GM19193 (cell line): Measurements from ENCODE around the gene ANXA2.

Source experiments
- POLR2A ChIP-seq: IDR thresholded peaks from 4 replicates; pipeline ENCODE4 v1.6.1; 2011; ENCODE audit not compliant: insufficient read depth, insufficient read length; ENCODE audit errors: extremely low read depth

ANXA2 gene

DNA sequence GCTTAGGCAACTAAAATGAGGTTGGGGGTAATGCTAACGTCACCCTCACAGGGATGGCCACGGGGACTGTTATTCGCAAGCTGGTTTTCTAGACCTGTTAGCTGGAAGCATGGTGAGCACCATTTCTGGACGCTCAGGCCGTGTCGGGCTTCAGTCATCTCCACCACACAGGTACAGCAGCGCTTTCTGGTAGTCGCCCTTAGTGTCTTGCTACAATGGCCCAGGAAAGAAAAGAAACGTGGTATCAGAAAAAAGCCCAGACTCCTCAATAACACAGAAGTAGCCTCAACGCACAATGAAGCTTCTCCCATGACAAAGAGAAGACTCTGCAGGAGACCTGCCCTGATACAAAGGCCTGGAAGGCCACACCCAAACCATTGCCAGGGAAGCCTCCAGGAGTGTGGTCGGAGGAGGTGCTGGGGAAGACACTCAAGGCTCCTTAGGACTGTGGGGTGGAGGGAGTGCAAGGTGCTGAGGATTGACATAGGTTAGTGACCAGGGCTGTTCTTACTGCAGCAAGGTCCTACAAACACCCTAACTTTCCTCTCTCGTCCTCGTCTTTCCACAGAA lies 50.2 kb downstream of the ANXA2 start:
- no peak for TF ChIP-seq POLR2A

DNA sequence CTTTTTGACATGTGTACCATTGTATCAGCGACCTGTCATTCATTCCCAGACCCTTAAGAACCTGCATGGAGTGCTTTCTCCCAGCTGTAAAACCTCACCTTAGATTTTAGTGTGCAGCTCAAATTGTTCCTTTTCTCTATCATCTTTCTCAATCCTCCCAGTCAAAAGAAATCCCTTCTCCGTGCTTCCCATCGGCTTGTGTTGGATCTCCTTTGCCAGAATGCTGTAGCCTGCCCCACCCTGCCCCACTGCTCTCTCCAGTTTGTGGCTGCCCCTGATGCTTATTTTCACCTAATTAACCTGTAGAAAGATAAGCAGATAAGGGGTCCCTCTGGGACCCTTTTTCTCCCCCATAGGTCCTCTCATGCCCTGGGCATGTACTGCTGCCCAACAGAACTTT lies 51.1 kb downstream of the ANXA2 start:
- TF ChIP-seq POLR2A, result no peak

DNA sequence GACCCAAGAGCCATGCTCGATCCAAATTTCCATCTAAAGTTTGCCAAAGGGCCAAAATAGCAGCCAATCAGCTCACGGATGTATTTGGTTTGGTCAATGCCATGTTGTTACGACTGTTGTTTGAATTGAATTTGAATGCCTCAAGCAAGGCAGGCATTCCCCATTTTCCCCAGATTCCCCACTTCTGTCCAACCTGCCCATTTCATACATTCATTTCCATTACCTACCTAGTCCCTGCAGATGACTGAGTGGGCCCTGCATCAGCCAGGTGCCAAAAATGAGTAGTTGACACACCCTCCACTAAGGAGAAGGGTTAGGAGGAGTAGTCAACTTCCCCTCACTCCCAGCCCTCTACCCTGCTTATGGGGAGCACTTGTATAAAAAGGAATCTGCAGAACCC lies 51.7 kb downstream of the ANXA2 start:
- no peak for TF ChIP-seq POLR2A

DNA sequence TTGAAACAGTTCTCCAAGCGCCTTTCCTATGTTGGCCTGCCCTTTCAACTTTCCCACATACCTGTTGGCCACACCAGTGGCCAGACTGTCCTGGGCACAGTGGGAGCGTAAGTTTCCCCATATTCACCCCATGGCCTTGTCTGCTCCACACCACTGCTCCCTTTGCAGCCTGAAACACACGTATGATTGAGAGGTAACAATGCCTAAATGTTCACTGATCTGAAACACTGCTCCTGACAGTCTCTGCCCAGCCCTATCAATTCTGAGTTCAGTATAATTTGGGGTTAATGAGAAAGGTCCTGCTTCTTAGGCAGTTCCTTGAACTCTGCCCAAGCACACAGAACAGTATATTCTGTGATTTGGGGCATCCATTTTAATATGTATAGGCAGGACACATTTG lies 52.2 kb downstream of the ANXA2 start:
- no peak for TF ChIP-seq POLR2A

DNA sequence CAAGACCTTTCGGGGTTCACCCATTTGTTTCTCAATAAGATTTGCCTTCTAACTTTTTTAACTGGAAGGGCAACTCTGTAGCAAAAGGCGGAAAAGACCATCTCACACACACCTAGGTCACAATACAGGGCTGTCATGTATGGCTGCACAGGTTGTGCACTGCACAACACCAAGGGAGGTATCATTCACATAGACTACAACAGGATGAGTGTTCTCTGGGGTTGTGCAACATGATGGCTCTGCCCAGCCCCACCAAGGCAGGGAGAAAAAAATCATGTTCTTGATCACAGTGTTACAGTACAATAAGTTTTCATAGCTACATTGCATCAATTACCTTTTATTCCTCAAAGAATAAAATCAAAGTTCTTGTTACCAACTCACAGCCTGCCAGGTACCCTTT lies 52.8 kb downstream of the ANXA2 start:
- TF ChIP-seq POLR2A, result no peak

DNA sequence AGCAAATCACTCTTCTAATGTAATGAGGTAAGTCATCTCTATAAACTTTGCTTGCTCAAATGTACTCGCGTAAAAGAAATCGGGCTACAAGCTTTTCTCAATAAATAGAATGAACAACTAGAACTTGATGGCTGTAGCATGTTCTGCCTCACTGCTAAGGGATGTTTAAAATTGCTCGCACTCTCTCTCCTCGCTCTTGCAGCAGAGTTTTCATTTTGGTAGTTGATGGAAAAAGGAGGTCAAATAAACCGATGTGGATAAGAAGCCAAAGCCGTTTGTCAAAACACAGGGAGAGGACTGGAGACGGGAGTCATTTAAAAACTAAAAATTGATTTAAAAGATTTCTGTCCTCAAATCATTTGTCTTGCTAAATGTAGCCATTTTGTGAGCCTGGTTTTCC lies 53.3 kb downstream of the ANXA2 start:
- TF ChIP-seq POLR2A, result no peak

DNA sequence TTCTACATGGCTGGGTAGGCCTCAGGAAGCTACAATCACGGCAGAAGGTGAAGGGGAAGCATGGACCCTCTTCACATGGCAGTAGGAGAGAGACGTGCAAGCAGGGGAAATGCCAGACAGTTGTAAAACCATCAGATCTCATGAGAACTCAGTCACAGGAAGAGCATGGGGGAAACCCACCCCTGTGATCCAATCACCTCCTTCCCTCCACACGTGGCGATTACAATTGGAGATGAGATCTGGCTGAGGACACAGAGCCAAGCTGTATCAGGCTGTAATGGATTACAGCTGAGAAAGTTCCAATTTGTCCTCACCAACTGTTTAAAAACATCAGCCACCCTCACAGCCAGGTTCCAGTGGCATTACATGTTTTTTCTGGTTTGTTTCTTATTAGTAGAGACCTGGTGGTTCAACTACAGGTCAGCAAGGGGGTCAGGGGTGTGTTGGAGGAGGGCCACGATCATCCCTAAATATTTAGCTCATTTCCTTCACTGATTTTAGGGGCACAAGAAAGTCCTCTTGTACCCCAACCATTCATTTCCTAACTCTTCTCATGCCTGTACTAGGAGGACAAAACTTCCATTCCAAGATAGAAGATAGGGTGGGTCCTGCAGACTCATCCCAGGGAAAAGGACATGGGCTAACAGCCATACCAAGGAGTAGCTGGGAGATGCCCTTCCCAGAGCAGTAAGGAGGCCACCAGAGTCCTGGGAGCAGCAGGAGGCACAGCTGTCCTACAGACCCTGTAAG lies 54.4 kb downstream of the ANXA2 start:
- no peak for TF ChIP-seq POLR2A

DNA sequence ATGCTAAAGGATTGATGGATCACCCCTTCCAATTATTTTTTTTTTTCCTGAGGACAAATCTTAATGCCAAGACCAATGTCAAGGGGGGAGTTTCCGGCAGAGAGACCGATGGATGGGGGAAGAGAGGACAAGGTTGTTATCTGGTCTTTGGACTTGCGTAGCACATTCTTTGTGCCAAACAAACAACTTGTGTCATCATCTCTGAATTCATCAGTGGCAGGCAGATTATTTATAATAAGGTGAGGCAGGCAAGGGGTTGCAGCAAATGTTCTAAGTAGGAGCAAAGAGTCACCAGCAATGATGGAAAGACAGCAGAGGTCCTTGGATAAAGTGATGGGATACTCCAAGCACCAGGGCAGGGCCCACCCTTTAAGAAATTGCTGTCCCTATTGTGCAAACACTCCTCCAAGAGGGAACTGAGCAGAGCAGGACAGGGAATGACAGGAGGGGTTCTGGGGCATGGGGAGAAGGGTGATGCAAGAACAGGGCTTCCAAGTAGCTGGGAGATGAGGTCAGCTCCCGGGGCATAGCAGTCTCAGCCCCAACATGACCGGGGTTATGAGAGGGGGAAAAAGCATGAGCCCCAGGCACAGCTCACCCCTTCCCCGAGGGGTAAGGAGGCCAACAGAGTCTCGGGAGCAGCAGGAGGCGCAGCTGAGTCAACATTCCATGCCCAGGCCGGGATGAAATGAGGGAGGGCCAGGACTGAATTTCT lies 57.4 kb downstream of the ANXA2 start:
- no peak for TF ChIP-seq POLR2A

DNA sequence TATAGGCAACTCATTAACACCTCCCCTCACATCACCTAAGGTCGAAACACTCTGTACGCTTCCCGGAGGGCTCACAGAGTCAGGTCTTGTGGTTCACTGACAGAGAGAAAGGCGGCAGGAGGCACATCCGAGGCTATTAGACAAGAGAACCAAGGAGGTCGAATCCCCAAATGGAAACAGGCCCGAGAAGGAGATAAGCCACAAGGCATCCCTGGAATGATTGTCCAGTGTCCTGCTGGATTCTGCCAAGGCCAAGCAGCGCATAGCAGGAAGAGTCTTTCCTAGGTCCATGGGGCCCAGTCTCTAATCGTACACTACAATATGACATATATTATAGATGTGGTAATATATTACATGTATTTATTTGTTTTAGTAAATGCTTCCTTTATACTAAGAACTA lies 58.5 kb downstream of the ANXA2 start:
- no peak for TF ChIP-seq POLR2A

DNA sequence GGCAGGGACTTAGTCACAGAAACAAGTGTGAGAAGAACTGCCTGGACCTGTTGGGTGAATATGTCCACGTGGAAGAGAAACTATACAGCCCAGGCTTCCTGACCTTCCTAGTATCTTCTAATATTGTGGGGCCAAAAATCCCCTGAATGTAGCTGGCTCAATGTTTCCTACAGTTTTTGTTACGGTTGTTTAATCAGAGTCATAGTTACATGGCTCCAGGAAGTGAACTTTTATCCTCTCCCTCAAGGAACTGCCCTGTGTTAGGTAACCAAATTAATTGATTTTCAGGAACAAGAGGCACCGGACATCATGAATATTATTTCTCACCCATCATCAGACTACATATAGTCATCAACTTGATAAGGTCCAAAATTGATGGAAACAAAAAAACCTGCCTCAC lies 59.0 kb downstream of the ANXA2 start:
- TF ChIP-seq POLR2A, result no peak

DNA sequence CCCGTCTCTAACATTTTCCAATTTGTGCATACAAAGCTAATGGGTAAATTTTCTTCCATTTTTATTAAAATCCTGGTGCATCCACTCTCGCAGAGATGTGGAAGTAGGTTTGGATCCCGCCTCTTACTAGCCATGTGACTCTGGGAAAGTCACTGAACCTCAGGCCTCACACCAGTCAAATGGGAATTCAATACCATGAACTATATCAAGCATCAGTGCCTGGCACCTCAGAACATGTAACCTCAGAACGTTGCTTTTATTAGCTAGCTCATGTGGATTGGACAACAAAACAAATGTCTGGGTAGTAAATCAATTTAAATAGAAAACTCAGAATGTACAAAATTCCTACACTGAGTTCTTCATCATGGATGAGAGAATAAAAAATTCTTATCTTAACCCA lies 60.7 kb downstream of the ANXA2 start:
- TF ChIP-seq POLR2A, result no peak

DNA sequence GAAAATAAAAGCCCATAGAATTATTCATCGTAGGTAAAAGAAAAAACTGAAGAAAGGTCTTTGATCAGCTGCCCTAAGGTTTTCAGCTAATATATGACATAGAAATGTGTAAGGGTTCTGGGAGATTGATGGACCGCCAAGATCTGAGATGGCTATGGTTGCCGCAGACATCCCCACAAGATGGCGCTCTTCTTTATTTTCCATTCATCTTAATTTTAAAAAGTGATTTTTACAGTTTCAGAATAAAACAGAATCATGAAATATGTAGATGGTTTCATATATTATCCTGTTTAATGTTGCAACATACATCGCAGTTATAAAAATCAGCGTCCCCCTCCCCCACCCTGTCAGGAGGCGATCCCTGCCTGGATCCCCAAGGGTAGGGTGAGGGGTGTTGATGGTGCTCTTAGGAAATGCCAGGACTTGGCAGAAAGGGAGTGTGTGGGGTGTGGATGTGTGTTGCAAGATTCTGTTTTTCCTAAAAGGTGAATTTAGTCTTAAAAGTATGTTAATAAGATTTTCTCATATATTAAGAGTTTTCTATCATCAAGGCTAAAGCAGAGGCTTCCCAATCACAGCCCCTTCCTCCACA lies 68.8 kb downstream of the ANXA2 start:
- no peak for TF ChIP-seq POLR2A

DNA sequence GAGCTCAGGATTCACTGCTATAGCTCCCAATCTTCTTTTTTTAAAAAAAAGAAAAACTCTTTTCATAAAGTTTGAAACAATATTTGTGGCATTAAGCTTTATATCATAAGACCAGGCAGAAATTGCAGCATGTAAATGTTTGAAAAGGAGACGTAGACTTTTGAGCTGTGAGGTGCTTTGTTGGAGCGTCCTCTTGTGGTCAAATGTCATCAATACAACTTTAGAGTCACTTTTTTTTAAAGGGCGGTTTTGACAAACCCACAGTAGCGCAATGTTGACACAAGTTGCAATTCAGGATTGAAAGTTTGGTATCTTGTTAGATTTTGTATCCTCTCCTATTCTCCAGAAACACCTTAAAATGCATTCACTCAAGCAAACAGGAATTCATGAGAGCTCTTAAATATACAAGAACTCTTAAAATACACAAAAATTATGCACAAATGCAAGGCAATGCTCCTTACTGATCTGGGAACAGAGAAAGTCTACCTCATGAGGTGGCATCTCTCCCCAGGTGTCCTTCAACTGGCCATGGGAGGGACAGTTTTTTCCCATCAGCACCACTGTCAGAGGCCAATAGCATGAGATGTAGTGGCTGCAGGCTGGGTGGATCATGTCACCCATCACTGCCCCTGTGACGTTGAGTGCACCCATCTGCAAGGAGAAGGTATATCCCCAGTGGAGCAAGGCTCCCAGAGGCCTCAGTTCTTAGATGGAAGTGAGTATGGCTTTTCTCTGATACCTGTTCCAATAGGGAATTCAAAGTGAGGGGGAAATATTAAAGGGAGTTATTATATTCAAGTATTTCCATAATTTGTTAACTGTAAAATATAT lies 70.7 kb downstream of the ANXA2 start:
- TF ChIP-seq POLR2A, result no peak

DNA sequence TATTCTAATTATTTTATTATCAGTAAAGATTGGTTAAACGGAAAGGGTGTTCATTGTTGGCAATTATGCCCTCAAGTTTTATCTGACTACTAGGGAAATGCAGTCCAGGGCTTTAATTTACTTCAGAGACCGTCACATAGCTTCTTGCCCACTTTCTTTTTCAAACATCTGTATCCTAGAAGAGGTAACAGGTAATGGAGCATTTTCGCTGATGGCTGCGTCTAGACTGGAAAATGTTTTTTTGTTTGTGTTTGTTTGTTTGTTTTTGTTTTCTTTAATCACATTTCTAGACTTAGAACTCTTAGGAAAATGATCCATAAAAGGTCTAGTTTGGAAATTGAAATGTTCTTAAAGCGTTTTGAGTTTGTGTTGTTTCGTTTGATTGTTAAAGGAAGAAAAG lies 71.4 kb downstream of the ANXA2 start:
- no peak for TF ChIP-seq POLR2A

DNA sequence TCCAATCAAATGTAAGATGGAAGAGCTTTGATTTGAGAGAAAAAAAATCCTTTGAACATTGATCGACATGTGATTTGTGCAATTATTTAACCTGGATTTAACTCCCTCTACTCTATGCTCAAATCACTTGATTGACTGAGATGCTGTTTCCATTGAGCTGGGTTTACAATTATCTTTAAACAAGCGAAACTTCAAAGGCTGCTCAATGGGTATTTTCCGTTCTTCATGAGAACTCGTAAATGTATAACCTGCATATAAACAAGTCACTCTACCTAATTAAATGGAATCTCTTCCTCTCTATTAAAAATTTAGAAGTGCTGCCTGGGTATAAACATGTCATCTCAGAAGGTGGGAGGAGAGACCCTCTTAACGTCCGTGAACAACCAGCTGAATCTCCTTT lies 71.9 kb downstream of the ANXA2 start:
- no peak for TF ChIP-seq POLR2A

DNA sequence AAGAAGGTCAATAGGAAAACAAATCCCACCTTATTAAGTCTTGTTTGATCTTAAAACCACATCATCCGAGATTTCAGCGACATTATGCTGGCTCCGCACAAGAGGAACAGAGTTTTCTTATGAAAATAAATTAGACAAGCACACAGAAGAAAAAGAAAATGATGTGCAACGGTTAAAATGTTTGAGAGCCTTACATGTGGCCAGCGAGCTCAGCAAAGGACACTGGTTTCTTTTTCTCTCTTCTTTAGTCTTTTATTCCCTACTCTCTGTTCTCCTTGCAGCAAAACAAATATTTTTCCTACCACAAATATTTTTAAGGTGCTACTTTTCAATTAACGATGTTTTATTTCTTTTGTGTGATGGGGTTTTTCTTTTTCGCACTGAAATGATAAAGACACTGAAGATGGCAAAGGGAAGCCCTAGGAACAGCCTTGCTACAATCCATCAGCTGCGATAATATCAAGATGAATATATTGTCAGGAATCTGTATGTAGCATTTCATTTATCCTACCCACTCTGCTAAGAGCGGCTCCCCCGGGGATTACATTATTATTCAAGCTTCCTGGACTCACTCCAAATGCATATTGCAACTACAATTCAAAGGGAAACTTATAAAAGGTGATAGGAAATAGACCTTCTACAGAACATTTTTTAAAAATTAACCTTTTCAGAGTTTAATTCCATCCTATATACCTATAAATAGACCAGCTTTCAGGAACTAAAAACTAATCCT lies 72.9 kb downstream of the ANXA2 start:
- TF ChIP-seq POLR2A, result no peak
